H9 (cell line): ENCODE measurements around the gene TMEM229B. TPM values are rescaled to one million over a fixed set of nuclear protein-coding genes. Genes with fewer than 3 reads are reported as not detected.

Source experiments
- DNase-seq: peaks from one replicate; pipeline ENCODE4 v3.0.0-alpha.2; 2017
- H2AFZ ChIP-seq: one replicate; pipeline ENCODE4 v1.6.1; 2013; ENCODE audit warnings: mild to moderate bottlenecking, low read length, control low read depth, moderate library complexity
- H2AK5ac ChIP-seq: 2 replicates; pipeline ENCODE4 v1.6.1; 2013; ENCODE audit warnings: low read length, control low read depth, mixed read lengths; ENCODE audit not compliant: insufficient read length
- H2BK120ac ChIP-seq: one replicate; pipeline ENCODE4 v1.6.1; 2013; ENCODE audit warnings: low read depth, mild to moderate bottlenecking, low read length, control low read depth, inconsistent platforms; ENCODE audit not compliant: poor library complexity, severe bottlenecking
- H2BK12ac ChIP-seq: 2 replicates; pipeline ENCODE4 v1.6.1; 2013; ENCODE audit warnings: low read length, control low read depth, mixed read lengths, low read depth; ENCODE audit not compliant: insufficient read length
- H2BK15ac ChIP-seq: 2 replicates; pipeline ENCODE4 v1.6.1; 2013; ENCODE audit warnings: low read depth, low read length, control low read depth
- H2BK20ac ChIP-seq: one replicate; pipeline ENCODE4 v1.6.1; 2013; ENCODE audit warnings: low read depth, mild to moderate bottlenecking, low read length, control low read depth, inconsistent platforms; ENCODE audit not compliant: poor library complexity, severe bottlenecking
- H2BK5ac ChIP-seq: 2 replicates; pipeline ENCODE4 v1.6.1; 2013; ENCODE audit warnings: low read length, control low read depth, mixed read lengths; ENCODE audit not compliant: insufficient read length
- H3K14ac ChIP-seq: 2 replicates; pipeline ENCODE4 v1.6.1; 2013; ENCODE audit warnings: low read length, control low read depth; ENCODE audit not compliant: insufficient read depth
- H3K18ac ChIP-seq: 2 replicates; pipeline ENCODE4 v1.6.1; 2013; ENCODE audit warnings: low read depth, mild to moderate bottlenecking, mixed read lengths, low read length, control low read depth; ENCODE audit not compliant: insufficient read length
- H3K23ac ChIP-seq: 2 replicates; pipeline ENCODE4 v1.6.1; 2013; ENCODE audit warnings: low read length, control low read depth, mixed read lengths, low read depth; ENCODE audit not compliant: insufficient read length
- H3K23me2 ChIP-seq: 2 replicates; pipeline ENCODE4 v1.6.1; 2013; ENCODE audit warnings: low read depth, mild to moderate bottlenecking, mixed read lengths, low read length, control low read depth; ENCODE audit not compliant: insufficient read length, poor library complexity, severe bottlenecking
- H3K27ac ChIP-seq: 2 replicates; pipeline ENCODE4 v1.5.1; 2013; ENCODE audit warnings: low read length, control low read depth, mixed read lengths, low read depth; ENCODE audit not compliant: insufficient read length
- H3K27me3 ChIP-seq: 2 replicates; pipeline ENCODE4 v1.6.1; 2013; ENCODE audit warnings: low read length, control low read depth, inconsistent platforms; ENCODE audit not compliant: insufficient read depth
- H3K4ac ChIP-seq: 2 replicates; pipeline ENCODE4 v1.6.1; 2013; ENCODE audit warnings: low read depth, mild to moderate bottlenecking, control low read depth, inconsistent platforms, low read length, moderate library complexity
- H3K4me1 ChIP-seq: 2 replicates; pipeline ENCODE4 v1.6.1; 2013; ENCODE audit warnings: low read length, control low read depth, inconsistent platforms; ENCODE audit not compliant: insufficient read depth
- H3K4me2 ChIP-seq: 2 replicates; pipeline ENCODE4 v1.6.1; 2013; ENCODE audit warnings: low read length, control low read depth, mixed read lengths; ENCODE audit not compliant: insufficient read length, insufficient read depth
- H3K56ac ChIP-seq: 2 replicates; pipeline ENCODE4 v1.6.1; 2013; ENCODE audit warnings: low read depth, mild to moderate bottlenecking, mixed read lengths, low read length, control low read depth; ENCODE audit not compliant: insufficient read length
- H3K79me1 ChIP-seq: 2 replicates; pipeline ENCODE4 v1.6.1; 2013; ENCODE audit warnings: low read depth, mild to moderate bottlenecking, moderate library complexity, low read length, control low read depth, inconsistent platforms; ENCODE audit not compliant: insufficient read depth, poor library complexity, severe bottlenecking
- H3K79me2 ChIP-seq: 2 replicates; pipeline ENCODE4 v1.6.1; 2013; ENCODE audit warnings: low read length, control low read depth, inconsistent platforms; ENCODE audit not compliant: insufficient read depth
- H3K9ac ChIP-seq: 2 replicates; pipeline ENCODE4 v1.6.1; 2013; ENCODE audit warnings: low read length, control low read depth, mixed read lengths; ENCODE audit not compliant: insufficient read length; ENCODE audit errors: extremely low read depth
- H3K9me3 ChIP-seq: one replicate; pipeline ENCODE4 v1.6.1; 2013; ENCODE audit warnings: low read depth, low read length, inconsistent platforms; ENCODE audit not compliant: control insufficient read depth
- H3T11ph ChIP-seq: one replicate; pipeline ENCODE4 v1.6.1; 2013; ENCODE audit warnings: mild to moderate bottlenecking, low read length, control low read depth, inconsistent platforms
- H4K20me1 ChIP-seq: one replicate; pipeline ENCODE4 v1.6.1; 2013; ENCODE audit not compliant: control insufficient read depth, insufficient read length, insufficient read depth
- H4K5ac ChIP-seq: 2 replicates; pipeline ENCODE4 v1.6.1; 2013; ENCODE audit warnings: low read depth, mild to moderate bottlenecking, mixed read lengths, low read length, control low read depth; ENCODE audit not compliant: insufficient read length
- H4K8ac ChIP-seq: replicated peaks from 2 replicates; pipeline ENCODE4 v1.6.1; 2013; ENCODE audit warnings: low read length, control low read depth, mixed read lengths, low read depth; ENCODE audit not compliant: insufficient read length
- H4K91ac ChIP-seq: 2 replicates; pipeline ENCODE4 v1.6.1; 2013; ENCODE audit warnings: low read depth, mild to moderate bottlenecking, moderate library complexity, mixed read lengths, low read length, control low read depth; ENCODE audit not compliant: insufficient read length
- H3K27ac Mint-ChIP-seq, 3 experiments: 2 replicates in 2 of 3; 3 replicates in 1 of 3; pipeline ENCODE4 v1.8.0; 2020 to 2021; ENCODE audit warnings: mixed read lengths in 3 of 3, mild to moderate bottlenecking in 1 of 3, moderate library complexity in 1 of 3
- H3K27me3 Mint-ChIP-seq: 2 replicates; pipeline ENCODE4 v1.8.0; 2021; ENCODE audit warnings: low read depth, mild to moderate bottlenecking, moderate library complexity, mixed read lengths
- H3K36me3 Mint-ChIP-seq, 3 experiments: 2 replicates in 2 of 3; 3 replicates in 1 of 3; pipeline ENCODE4 v1.8.0; 2020 to 2021; ENCODE audit warnings: low read depth in 3 of 3, mixed read lengths in 3 of 3; ENCODE audit not compliant: insufficient read depth in 1 of 3
- H3K4me1 Mint-ChIP-seq, 2 experiments: 2 replicates each; pipeline ENCODE4 v1.8.0; 2020; ENCODE audit warnings: mixed read lengths in 2 of 2
- H3K4me3 Mint-ChIP-seq, 2 experiments: 2 replicates in 1 of 2; 3 replicates in 1 of 2; pipeline ENCODE4 v1.8.0; 2020 to 2021; ENCODE audit warnings: mild to moderate bottlenecking in 2 of 2, mixed read lengths in 2 of 2, moderate library complexity in 1 of 2
- H3K9me3 Mint-ChIP-seq, 2 experiments: 2 replicates in 1 of 2; 3 replicates in 1 of 2; pipeline ENCODE4 v1.8.0; 2020; ENCODE audit warnings: mild to moderate bottlenecking in 2 of 2, mixed read lengths in 2 of 2, moderate library complexity in 1 of 2
- CTCF ChIP-seq: fragments of 200-600 bp; sonication (generic); conservative IDR thresholded peaks from 3 replicates; pipeline ENCODE4 v1.8.0; 2021; ENCODE audit warnings: antibody characterized with exemption, mild to moderate bottlenecking
- WGBS: extraction: QIAGEN DNeasy Blood & Tissue Kit; methylation state at CpG from one replicate; pipeline ENCODE4 v1.1.7; 2013; ENCODE audit warnings: missing lambda C conversion rate, low lambda C conversion rate, mixed read lengths; ENCODE audit not compliant: insufficient read length; ENCODE audit errors: extremely low coverage; 5-methylcytosine and 5-hydroxymethylcytosine counted together
- total RNA-seq: library from RNA; stranded (reverse); gene quantifications from 2 replicates; pipeline ENCODE4 v1.2.1, GENCODE V29; 2021

TMEM229B gene
- total RNA-seq, 1 experiment from 2014 or later, result 0.24 TPM

GRCh38 chr14:67491285-67491684 lies 2.8 kb upstream of the TMEM229B start:
- Histone ChIP-seq H2BK15ac (no peak overlapping the region), H2BK120ac (no peak overlapping the region), H3K4ac (no peak overlapping the region), H3K9me3 (peaks cover 8% of the 10 kb centered on the region), H3K9ac (no peak overlapping the region), H3K4me1 (no peaks in the 10 kb centered on the region), H4K8ac (no peak overlapping the region), H4K91ac (no peak overlapping the region), H2BK20ac (no peak overlapping the region), H3K18ac (no peak overlapping the region), H2AFZ (no peak overlapping the region), H3K27me3 (no peaks in the 10 kb centered on the region), H2AK5ac (no peak overlapping the region), H3K56ac (no peak overlapping the region), H3K27ac (no peak overlapping the region), H3K14ac (no peak overlapping the region), H3T11ph (no peak overlapping the region), H3K4me2 (no peak overlapping the region), H2BK5ac (no peak overlapping the region), H4K5ac (no peak overlapping the region), H3K79me2 (no peaks in the 10 kb centered on the region), H4K20me1 (no peaks in the 10 kb centered on the region), H2BK12ac (no peak overlapping the region), H3K23ac (no peak overlapping the region), H3K79me1 (no peaks in the 10 kb centered on the region), H3K23me2 (no peaks in the 10 kb centered on the region)
- no CpG with 5 or more reads among the region's 3 CpGs for WGBS
- peaks cover 7% of the 10 kb centered on the region; the same call in 1 of the 2 replicates for H3K27me3 Mint-ChIP-seq
- H3K4me1 Mint-ChIP-seq, result peaks cover 21 to 25% of the 10 kb centered on the region in 2 experiments
- peaks cover 18 to 22% of the 10 kb centered on the region in 2 experiments for H3K9me3 Mint-ChIP-seq
- TF ChIP-seq CTCF, result no peak
- no peak overlapping the region for H3K4me3 Mint-ChIP-seq
- no peak for DNase-seq
- peaks cover 14 to 16% (median 15%) of the 10 kb centered on the region in 3 experiments for H3K36me3 Mint-ChIP-seq
- H3K27ac Mint-ChIP-seq, result no peak overlapping the region; a peak in 1 of 7 replicates
